Activated CD4-positive, alpha-beta T cell treated with anti-CD3 and anti-CD28 coated beads for 4 hours (primary cell): ENCODE results near the gene CUL4A.
"Not testable (repeated sequence)": the region's sequence is repeated elsewhere in the genome, so short reads cannot be mapped to it uniquely, and the experiment has no call there.

Experiments used
- DNase-seq, 2 donors: peaks; one replicate each; pipeline ENCODE4 v3.0.0-alpha.2; 2020

The CUL4A gene

DNA sequence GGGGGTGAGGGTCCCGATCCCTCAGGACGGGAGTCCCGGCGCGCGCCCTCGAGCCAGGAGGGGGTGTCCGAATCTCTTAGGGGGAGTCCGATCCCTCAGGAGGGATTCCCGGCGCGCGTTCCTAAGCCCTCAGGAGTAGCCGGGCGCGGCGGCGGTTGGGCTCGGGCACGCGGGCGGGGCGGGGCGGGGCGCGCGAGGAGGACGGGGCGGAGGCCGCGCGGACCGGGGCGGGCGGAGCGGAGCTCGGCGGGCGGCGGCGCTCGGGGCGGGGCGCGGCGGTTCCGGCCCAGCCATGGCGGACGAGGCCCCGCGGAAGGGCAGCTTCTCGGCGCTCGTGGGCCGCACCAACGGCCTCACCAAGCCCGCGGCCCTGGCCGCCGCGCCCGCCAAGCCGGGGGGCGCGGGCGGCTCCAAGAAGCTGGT lies at the start of gene CUL4A:
CUL4A (plus strand) TSS at position 278 of the 423 bp plus-strand sequence; CDS start at position 293, 15 bp downstream.
- DNase-seq, result peak; percentile 70 to 75

DNA sequence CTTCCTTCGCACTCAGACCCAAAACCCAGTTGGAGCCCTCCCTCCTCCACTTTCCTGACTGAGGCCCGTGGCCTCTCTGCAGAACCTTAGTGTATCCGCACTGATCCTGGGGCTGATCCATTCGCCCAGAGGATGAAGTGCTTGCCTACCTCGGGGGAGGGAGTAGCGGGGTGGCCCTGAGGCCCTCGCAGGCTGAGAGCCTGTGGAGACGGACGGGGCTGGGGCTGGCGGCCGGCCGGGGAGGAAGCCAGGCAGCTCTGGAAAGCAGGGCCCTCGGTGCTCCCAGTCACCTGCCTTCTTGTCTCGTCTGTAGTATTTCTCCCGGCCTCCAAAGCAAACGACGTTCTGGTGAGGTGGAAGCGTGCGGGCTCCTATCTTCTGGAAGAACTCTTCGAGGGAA lies 49.7 kb upstream of the CUL4A start:
- DNase-seq, result no peak

DNA sequence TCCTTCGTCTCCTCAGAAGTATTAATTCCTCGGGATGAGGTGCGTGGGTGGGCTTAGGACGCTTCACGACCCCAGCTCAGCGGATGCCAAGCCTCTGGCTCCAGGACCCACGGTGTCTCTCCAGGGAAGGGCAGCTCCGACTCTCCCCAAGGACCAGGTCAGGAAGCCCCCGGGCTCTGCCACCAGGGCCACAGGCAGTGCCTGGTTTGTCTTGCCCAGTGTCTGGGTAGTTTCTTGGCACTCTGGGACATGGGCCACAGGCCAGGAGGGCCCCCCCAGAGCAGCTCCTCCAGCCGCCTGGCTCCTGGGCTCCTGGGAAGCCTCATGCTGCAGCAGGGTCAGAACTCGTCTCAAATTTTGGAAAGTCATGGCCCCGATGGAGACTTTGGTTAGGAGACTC lies 48.4 kb upstream of the CUL4A start:
- no peak for DNase-seq

DNA sequence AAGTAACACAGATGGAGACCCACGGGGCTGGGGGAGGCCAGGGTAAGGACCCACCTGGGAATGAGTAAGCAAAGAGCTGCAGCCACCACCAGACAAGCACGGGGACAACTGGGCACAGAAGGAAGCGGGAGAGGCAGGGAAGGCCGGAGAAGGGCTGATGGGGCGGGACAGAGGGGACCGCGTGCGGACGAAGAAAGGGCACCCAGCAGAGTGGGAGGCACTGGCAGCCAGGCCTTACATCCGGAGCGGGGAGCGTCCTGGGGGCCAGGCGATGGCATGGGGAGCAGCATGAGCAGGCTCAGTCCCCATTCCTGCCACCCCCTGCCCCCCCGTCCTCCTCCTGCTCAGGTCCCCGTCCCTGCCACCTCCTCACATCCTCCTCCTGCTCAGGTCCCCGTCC lies 48.0 kb upstream of the CUL4A start:
- DNase-seq, result no peak

DNA sequence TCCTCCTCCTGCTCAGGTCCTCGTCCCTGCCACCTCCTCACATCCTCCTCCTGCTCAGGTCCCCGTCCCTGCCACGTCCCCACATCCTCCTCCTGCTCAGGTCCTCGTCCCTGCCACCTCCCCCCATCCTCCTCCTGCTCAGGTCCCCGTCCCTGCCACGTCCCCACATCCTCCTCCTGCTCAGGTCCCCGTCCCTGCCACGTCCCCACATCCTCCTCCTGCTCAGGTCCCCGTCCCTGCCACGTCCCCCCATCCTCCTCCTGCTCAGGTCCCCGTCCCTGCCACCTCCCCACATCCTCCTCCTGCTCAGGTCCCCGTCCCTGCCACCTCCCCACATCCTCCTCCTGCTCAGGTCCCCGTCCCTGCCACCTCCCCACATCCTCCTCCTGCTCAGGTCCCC lies 47.4 kb upstream of the CUL4A start:
- DNase-seq, result not testable (repeated sequence)

DNA sequence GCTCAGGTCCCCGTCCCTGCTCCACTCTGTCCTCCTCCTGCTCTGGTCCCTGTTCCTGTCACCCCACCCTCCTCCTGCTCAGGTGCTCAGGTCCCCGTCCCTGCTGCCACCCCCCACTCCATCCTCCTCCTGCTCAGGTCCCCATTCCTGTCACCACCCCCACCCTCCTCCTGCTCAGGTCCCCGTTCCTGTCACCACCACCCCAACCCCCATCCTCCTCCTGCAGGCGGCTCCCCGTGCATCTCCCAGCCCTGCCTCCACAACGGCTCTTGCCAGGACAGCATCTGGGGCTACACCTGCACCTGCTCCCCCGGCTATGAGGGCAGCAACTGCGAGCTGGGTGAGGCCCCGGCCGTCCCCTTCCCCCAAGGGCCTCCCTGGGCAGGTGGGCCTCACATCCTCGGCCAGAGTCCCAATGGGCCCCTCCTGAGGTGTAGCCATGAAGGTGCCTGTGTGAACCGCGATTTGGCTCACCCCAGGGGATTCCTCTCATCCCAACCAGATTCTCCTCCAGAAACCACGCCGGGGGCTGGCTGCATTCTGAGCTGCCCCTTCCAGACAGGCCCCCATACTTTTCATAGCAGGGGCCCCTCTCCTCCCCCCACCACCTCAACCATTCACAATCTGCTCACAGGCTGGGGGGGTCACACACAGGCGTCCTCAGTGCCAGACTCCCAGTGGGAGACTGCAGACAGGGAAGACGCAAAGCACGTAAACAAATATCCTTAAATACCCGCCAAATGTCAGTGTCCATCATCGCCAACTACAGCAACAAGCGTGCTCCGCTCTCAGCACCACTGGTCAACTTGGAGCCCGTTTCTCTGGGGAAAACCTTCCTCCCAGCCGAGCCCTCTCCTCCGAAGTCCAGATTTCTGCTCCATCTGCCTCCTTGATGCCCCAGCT lies 46.4 kb upstream of the CUL4A start:
- DNase-seq, result no peak

DNA sequence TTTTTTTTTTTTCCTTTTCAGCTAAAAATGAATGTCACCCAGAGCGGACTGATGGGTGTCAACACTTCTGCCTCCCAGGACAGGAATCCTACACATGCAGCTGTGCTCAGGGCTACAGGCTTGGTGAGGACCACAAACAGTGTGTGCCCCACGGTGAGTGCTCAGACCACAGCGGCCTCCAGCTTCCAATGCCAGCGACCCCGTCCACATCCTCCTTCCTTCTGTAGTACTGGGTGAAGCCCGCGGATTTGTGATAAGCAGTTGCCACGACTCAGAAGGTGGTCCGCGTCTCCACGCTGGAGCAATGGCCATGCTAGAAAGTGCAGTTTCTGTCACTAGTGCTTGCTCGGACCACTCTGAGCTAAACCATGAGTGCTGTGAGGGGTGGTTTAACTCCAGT lies 44.9 kb upstream of the CUL4A start:
- DNase-seq, result no peak

DNA sequence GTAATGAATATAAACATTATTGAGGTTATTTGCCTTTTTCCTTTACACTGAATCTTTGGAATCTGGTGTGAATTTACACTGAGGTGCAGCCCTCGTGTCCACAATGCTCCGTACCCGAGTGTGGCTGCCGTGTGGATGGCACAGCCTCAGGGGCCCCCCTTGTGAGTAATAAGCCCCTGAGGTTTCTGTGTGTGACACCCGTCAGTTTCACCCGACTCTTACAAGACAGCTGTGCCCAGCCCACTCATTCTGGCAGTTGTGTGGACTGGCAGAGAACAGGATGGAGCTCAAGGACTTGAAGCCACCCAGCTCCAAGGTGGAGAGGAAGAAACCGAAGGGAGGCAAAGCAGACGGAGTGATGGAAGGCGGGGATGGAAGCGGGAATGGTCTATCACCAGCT lies 43.1 kb upstream of the CUL4A start:
- DNase-seq, result no peak

DNA sequence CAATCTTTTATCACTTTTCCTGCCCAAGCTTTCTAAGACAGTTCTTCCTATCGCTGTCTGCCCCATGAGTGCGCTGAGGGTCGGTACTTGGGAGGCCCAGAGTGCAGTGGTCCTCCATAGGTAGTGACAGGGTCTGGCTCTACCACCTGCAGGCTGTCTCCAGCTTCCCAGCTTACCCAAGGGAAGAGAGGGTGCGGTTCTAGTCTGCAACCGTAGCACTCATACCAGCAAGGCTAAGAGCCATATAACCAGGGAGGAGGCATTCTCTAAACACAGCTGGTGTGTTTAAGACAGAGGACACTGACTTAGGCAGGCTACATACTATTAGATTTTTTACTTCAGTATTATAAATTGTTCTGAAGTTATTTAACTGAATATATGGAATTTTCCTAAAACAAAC lies 42.7 kb upstream of the CUL4A start:
- DNase-seq, result no peak

DNA sequence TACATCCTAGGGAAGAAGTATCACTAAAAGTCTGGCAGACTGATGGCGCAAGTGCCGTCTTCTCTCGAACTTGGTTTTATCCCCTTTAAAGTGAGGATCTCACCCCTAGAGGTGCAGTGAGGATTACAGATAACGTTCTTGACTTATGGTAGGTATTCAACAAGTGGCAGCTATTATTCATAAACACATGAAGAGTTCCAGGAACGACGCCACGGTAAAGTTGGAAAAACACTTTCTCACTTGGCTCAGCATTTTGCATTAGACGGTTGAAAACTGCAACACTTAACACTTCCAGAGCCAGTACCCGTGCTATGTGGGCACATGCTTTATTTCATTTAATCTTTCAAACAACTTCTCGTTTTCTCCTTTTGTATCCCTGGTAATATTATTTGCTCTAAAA lies 42.3 kb upstream of the CUL4A start:
- no peak for DNase-seq

DNA sequence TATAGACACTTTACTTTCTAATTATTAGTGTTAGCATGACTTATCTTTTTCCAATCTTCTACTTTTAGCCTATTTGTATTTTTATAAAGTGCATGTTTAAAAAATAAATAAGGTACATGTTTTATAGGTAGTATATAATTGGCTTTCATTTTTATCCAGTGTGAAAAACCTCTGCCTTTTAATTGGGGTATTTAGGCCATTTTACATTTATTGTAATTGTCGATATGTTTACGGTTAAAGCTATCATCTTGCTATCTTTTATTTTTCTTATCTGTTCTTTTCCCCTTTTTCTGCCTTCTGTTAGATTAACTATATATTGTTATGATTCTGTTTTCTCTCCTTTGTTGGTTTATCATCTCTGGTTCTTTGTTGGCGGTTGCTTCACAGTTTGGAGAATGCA lies 41.8 kb upstream of the CUL4A start:
- DNase-seq, result no peak

DNA sequence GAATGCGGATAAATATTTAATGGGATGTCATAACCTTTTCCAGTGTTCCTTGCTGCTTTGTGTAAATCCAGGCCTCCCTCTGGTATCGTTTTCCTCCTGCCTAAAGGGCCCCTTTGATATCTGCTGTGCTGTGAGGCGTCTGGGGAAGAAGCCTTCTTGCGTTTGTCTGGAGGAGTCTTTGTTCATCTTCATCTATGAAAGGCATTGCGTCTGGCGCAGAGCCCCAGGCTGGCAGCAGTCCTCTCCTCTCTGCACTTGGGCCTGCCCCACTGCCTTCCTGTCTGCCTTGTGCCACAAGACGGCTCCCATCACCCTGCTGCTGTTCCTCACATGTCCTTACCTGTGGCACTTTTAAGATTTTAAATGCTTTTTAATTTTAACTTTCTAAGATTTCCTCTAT lies 41.2 kb upstream of the CUL4A start:
- DNase-seq, result no peak

DNA sequence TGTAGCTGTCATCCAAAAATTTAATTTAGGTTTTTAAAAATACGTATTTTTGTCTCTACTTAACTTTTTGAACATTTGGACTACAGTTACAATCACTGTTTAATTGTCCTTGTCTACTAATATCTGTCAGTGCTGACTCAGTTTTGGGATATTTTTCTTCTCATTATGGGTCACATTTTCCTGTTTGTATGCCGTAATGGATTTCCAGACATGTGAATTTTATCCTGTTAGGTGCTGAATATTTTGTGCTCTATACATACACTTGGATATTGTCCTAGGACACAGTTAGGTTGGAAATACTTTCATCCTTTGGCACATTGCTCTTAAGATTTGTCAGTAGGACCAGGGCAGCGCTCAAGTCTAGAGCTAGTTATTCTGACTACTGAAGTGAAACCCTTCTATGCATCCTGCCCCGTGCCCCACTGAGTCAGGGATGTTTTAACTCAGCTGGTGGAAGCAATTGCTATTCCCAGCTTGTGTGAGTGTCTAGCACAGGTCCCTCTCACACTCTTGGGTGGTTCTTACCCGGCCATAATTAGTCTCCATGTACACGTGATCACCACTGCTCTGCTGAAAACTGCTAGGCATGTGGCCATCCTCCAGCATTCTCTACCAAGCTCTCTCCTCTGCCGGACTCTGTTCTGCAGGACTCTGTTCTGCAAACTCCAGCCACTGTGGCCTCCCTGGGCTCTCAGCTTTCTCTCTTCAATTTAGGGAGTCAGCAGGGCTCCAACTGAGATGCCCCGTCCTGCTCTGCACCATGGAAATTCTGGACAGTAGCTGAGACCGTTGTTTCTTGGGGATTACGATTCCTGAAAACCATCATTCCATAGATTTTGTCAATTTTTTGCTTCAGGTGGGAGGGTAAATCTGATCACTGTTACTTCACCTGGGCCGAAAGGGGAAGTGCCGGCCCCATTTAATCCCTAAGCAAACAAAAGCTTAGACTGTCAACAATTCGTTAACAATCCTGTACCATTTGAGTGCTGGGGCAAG lies 39.8 kb upstream of the CUL4A start:
- DNase-seq, result no peak

DNA sequence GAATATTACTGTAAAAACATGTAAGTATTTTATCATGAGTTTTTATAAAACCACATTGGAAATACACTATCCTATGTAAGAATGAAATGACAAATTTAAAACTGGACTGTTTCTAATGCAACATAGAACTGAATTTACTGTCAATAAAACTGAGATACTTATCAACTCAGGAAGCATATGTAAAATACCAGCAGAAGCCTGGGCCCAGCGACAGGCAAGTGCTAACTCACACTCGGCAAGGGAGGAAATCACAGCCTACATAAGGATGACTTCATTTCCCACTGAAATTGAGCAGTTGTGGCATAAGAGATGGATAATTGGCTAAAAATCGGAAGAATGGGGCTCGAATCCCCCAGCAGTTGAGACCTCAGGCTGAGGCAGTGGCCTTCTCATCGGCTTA lies 38.9 kb upstream of the CUL4A start:
- no peak for DNase-seq

DNA sequence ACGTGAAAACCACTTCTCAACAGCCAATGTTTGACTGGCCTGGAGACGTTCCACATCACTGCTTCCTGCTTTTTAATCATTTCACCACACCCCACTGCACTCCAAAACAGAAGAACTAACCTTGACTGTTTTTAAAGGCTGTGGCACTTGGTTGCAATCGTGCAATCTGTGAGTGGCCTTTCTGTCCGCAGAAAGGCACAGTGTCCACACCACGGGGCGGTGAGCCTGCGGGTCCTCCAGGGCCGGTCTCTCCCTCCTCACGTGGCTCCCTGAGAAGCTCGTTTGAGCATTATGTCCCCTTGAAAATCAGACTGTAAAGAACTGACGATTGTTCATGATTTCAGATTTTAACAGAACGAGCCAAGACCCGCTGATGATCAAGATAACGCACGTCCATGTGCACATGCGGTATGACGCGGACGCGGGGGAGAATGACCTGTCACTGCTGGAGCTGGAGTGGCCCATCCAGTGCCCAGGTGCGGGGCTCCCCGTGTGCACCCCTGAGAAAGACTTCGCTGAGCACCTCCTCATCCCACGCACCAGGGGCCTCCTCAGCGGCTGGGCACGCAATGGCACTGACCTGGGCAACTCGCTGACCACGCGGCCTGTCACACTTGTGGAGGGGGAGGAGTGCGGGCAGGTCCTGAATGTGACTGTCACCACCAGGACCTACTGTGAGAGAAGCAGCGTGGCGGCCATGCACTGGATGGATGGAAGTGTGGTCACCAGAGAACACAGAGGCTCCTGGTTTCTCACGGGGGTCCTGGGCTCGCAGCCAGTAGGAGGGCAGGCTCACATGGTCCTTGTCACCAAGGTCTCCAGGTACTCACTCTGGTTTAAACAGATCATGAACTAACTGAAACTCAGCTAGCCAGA lies 37.9 kb upstream of the CUL4A start:
- DNase-seq, result no peak

DNA sequence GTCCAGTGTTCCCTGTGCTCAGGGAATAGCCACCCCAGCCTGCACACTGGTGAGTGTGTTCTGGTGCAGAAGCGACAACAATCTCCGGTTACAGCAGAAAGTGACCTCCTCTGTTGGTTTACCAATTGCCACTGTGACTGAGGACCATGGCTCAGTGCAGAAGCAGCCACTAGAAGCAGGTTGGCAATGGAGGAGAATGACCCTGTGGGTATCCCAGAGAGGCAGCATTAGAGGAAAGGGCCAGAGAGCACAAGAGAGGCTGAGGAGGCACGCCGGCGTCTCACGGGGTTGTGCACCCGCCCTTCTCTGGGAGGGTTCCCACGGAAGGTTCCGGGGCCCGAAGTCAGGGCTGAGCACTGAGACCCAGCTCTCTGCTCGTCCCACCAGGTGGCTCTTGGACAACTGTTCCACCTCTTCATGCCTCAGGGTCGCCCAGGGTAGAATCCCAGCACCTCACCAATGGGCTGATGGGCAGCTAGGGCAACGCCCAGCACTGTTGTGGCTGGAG lies 36.9 kb upstream of the CUL4A start:
- DNase-seq, result no peak

DNA sequence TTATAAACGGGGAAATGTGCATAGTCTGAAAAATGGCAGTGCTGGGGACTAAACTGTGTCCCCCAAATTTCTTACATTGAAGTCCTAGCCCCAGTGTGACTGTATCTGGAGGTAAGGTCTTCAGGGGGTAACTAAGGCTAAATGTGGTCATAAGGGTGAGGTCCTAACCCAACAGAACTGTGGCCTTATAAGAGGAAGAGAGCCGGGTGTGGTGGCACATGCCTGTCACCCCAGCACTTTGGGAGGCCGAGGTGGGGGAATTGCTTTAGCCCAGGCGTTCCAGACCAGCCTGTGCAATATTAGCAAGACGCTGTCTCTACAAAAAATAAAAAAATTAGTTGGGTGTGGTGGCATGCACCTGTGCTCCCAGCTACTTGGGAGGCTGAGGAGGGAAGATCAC lies 33.1 kb upstream of the CUL4A start:
- peak; percentile 74 to 82 for DNase-seq

DNA sequence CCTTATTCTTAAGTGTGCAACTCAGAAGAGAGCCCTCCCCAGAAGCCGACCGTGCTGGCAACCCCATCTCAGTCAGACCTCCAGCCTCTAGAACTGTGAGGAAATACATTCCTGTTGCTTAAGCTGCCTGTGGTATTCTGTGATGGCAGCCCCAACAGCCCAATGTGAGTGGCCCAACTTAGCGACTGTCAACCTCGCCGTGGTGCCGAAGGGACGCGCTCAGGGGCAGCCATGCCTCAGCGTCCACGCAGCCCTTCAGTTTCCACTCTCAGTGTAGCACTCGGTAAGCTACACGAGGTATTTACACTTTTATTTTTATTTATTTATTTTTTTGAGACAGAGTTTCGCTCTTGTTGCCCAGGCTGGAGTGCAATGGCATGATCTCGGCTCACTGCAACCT lies 32.6 kb upstream of the CUL4A start:
- no peak for DNase-seq

DNA sequence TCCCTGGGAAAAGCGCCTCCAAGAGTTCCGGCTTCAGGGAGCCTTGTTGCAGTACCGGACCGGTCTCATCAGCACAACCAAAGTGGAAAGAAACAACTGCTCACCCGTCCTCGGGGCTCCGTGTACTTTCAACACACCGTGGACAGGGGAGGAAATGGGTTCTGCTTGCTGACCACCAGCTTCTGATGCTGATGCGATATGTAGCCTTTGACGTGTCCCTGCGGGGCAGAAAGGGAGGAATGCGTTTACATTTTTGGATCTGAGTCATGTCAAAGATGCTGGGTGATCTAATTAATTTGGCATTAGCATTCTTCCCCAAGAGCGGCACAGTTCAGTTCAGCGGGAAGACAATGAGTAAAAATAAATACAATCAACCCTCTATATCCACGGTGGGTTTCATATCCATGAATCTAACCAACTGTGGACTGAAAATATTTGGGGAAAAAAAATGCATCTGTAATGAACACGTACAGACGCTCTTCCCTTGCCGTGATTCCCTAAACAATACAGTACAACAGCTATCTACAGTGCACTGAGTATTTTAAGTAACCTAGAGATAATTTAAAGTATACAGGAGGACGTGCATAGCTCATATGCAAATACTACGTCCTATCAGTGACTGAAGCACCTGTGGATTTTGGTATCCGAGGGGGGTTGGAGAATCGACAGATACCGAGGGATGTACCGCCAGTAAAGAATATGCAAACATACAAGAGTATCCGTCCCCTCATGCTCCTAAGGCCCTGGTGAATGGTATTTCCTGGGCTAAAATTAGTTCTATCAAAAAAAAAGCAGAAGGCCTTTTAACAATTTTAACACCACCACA lies 31.1 kb upstream of the CUL4A start:
- no peak for DNase-seq

DNA sequence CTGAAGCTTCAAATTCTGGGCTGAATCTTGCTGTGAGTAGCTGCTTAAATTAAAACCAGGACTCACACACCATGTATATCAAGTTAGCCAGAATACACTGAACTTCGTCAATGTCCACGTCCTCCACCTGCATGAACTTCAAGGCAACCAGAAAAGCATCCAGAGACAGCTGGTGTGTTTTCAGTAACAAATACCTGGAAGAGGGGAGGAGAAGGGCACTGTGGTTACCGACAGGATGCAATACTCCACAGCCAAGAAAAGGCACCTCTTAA lies 30.6 kb upstream of the CUL4A start:
- DNase-seq, result no peak

DNA sequence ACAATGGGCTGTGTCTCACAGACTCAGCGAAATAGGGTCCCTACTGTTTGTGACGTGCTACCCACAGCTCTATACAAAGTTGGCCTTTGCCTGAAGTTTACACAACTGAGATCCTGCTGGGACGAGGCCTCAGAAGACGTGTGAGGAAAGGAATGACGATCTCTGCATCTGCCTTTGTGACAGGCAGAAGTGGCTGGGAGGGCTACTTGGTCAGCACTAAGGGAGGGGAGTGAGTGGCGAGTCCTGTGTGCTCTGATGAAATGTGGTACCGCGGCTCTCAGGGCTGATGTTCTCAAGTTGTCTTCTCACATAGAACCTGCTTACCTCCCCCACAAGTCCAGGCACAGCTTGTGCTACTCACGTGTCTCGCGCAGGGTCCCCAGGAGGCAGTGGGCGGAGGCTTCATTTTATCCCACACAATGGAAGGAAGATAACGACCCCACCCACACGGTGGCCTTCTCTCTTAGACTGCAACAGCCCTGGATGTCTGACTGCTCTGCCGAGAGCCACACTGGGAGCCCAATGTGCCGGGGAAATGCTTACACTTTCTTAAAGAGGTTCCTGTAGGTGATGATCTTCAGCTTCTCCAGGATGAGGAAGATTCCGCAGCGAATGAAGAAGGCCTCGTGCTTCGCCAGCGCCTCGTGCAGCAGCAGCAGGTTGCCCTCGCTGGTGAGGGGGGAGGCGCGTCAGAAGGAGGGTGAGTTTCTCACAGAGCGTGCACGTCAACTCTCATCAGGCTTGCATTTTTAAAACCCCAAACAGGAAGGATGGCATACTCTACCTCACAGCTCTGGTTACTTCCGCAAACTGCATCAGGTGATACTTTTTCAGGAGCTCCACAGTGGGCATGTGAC lies 29.8 kb upstream of the CUL4A start:
- DNase-seq, result no peak
